GM18951 (cell line): ENCODE data around the gene UBAC1.
A peak's percentile ranks its signal among the peaks of the same experiment; 100 is the strongest.

Source experiments
- POLR2A ChIP-seq: IDR thresholded peaks from 4 replicates; pipeline ENCODE4 v1.6.1; 2011; ENCODE audit warnings: mild to moderate bottlenecking; ENCODE audit not compliant: insufficient read length, insufficient read depth; ENCODE audit errors: extremely low read depth
- in situ Hi-C: fragments of 300-500 bp; cut with MboI; formaldehyde crosslinking; loops from one replicate; pipeline ENCODE4 v1.12.0; 2022; ENCODE audit warnings: low sequenced_read_pairs, mixed read lengths, inconsistent platforms; ENCODE audit not compliant: unreplicated experiment

Gene UBAC1, protein sequence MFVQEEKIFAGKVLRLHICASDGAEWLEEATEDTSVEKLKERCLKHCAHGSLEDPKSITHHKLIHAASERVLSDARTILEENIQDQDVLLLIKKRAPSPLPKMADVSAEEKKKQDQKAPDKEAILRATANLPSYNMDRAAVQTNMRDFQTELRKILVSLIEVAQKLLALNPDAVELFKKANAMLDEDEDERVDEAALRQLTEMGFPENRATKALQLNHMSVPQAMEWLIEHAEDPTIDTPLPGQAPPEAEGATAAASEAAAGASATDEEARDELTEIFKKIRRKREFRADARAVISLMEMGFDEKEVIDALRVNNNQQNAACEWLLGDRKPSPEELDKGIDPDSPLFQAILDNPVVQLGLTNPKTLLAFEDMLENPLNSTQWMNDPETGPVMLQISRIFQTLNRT

DNA sequence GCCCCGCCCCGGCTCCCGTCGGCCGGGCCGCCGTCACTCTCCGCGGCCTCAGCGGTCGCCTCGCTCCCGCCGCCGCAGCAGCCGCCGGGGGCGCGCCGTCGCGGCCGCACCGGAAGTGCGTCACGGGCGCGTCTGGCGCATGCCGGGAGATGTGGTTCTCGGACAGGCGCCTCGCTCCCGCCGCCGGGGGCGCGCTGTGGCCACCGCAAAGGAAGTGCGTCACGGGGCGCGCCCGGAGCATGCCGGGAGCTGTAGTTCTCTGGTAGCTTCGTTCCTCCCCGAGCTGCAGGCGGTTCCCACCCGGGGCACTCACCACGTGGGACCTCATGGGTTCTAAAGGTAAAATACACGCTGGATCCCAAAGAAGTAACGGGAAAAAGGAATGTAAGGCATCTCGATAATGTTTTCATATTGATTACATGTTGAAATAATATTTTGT is at the start of gene UBAC1:
TSS of gene UBAC1 (minus strand) at position 97 of the 439 bp plus-strand sequence. CDS start 211 bp downstream, outside the sequence.
- TF ChIP-seq POLR2A: peak; percentile 53

DNA sequence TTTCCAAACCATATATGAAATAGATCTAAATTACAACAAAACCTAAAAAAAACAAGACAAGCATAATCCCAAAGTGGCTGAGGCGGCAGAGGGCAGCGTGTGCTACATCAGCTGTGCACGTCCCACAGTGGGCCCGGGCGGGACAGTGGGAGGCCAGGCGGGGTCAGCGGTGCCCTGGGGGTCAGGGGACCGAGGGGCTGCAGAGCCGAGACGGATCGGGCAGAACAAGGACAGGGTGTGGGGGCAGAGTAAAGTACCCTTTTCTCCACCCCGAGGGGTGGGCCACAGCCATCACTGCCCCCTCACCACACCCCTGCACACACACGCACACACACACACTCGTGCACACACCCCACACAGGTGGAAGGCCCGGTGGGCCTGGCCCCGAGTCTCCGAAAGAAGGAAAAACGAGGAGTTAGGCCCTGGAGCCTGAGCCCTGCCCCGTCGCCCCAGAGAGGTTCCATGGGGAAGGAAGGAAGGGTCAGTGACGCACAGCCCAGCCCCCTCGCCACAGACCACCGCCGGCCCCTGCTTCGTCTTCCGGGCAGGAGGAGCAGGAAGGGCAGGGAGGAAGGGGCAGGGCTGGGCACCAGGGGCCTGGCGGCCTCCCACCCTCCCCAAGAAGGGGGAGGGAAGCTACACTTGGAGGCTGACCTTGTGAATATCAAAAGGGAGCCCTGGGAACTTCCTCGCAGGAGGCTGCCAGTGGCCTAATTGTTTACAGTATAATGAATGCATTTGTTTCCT is 49.6 kb upstream of the UBAC1 start:
- TF ChIP-seq POLR2A: no peak
- in situ Hi-C loops: no loop called here

More for the DNA sequence above, at the start of gene UBAC1:
- in situ Hi-C loops: loop anchor here (10.0 kb wide), 1 partner anchor 154 kb away; the partner anchor contains the start of gene TMEM250

DNA sequence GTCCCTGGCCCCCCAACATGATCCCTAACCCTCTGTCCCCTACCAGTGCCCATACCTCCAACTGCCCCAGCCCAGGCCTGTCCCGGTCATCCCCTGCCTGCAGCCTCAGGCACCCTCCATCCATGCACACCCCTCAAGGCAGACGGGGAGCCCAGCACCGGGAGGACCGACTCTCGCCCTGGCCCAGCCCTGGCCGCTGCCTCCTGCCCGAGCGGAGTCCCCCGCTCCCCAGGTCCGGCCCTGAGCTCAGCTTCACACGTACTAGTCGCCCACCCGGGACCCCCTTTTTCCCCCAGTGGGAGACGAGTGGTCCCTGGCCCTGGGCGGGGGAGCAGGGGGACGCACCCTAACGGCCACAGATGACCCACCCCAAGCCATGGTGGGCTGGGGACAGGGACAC is 49.0 kb upstream of the UBAC1 start:
- in situ Hi-C loops: no loop called here
- no peak for TF ChIP-seq POLR2A

DNA sequence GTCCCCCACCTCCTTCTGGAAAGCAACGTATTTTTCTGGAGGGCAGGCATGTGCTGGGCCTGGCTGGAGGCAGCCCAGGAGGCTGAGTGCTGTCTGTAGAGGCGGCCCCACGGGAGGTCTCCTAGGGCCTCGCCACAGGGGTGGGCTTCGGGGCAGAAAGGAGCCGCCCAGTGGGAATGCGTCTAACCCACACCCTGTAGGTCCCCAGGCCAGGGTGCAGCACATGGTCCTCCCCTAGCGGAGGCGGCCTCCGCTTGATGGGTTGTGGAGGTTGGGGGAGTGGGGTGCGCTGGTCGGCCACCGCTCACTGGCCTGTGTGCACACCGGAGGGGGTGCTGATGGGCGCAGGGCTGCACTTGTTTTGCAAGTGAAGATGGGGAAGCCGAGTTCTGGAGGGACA is 48.3 kb upstream of the UBAC1 start:
- TF ChIP-seq POLR2A: no peak
- in situ Hi-C loops: no loop called here

DNA sequence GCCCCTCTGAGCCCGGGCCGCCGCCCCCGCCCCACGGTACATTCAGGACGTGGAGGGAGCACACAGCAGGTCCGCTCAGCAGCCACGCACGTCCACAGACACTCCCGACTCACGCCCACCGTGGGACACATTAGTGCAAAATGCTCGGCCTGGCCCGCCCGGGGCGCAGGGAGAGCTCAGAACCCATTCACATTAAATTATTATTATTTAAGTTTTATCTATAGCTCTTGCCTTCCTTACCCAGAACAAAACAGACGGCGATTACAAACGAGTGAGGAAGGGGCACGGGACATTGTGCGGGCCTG is 47.5 kb upstream of the UBAC1 start:
- no peak for TF ChIP-seq POLR2A
- in situ Hi-C loops: no loop called here

DNA sequence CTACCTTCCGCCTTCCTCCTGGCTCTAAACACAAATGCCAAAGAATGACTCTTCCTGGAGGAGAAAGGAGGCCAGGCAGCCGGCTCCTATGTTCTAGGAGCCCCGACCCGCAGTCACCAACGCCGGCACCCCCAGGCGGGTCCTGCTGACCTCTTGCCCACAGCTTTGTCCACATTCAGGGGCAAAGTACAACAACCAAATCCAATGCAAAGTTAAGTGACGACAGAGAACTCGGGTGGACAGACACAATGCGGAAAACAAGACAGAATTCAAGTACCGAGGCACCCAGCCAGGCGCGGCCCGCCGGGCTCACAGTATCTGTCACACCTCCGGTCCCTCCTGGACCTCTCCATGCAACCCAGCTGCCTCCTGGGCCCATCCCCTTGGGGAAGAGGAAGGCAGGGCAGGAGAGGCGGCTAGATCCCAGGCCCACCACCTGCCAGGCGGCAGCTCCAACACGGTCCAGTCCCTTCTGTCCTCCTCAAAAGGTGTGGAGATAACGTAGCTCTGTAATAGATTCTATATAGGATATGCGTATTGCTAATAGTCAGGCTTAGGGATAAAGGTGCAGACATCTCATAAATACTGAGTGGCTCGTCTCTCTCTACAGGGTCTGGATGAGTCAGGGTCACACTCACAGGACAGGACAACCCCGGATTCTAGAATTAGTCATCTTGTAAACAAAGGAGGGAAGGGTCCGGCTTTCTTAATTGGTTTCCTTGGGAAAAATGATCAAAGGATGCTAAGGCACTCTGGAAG is 46.9 kb upstream of the UBAC1 start:
- in situ Hi-C loops: no loop called here
- TF ChIP-seq POLR2A: no peak

DNA sequence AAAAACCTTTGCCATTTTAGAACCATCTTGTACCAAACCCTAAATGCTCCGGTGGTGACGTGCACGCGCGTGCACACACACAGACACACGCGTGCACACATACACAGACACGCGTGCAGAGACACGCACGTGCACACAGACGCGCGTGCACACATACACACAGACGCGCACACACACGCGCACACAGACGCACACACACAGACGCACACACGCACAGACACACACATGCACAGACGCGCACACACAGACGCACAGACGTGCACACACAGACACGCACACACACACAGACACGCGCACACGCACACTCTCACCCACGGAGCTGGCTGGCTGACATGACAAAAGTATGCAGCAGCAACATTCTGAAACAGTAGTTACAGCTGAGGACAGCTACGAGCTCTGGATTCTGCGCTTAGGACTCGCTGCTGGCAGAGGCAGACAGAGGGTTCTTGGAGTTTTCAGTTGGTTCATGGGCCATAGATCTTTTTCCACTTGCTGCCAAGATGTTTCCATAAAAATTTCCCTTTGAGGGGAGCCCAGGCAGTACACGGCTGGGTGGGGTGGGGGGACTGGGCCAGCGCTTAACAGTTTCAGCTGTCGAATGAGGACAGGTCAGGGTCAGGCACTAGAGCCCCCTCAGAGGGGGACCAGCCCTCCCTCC is 46.2 kb upstream of the UBAC1 start:
- in situ Hi-C loops: no loop called here
- TF ChIP-seq POLR2A: no peak

DNA sequence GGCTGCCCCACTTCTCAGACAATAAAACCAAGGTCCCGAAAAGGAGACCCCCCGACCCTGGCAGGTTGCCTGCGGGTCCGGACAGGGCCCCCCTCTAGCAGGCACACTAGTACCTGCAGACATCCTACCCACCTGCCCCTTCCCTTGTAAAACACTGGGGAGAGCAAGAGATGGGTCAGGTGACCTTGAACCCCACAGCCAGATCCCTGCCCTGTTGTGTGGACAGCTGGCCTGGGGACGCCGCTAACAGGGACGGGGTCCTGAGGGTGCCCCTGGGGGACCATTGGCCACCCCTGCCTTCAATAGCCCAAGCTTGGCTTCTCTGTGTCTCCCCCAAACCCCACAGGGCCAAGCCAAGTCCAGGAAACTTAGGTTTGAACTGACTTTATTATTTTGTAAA is 45.0 kb upstream of the UBAC1 start:
- TF ChIP-seq POLR2A: no peak
- in situ Hi-C loops: no loop called here

DNA sequence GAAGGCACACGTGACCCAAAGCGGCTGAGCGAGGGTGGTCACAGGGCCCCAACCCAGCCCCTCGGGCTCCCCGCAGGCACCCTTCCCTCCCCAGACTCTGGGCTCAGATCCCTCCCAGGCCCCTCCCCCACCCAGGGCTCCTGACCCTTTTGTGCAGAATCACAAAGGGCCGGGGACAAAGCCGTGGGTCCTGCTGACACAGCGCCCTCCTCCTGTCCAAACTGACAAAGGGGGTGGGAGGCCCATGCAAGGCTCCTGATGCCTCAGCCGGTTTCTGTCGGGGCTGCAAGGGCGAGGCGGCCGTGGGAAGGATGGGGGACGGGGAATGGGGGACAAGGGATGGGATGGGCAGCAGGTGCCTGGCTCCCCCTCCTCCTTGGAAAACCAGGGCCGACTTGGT is 43.5 kb upstream of the UBAC1 start:
- in situ Hi-C loops: no loop called here
- no peak for TF ChIP-seq POLR2A

DNA sequence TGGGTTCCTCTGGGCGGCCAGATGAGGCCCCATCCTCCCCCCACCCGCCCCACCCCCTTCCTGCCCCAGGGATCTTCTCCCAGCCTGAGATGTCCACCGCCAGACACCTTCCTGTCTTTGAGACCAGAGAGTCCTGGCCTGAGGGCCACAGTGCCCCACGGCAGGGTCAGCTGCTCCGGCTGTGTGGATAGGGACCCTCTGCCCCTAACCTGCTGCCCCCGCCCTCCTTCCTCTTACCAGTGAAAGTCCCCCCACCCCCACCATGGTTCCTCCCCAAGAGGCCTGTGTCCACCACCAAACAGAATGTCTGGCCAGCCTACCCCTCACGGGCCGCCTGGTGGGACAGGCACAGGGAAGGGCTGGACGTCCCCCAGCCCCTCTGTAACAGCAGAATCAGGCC is 43.0 kb upstream of the UBAC1 start:
- in situ Hi-C loops: no loop called here
- no peak for TF ChIP-seq POLR2A

DNA sequence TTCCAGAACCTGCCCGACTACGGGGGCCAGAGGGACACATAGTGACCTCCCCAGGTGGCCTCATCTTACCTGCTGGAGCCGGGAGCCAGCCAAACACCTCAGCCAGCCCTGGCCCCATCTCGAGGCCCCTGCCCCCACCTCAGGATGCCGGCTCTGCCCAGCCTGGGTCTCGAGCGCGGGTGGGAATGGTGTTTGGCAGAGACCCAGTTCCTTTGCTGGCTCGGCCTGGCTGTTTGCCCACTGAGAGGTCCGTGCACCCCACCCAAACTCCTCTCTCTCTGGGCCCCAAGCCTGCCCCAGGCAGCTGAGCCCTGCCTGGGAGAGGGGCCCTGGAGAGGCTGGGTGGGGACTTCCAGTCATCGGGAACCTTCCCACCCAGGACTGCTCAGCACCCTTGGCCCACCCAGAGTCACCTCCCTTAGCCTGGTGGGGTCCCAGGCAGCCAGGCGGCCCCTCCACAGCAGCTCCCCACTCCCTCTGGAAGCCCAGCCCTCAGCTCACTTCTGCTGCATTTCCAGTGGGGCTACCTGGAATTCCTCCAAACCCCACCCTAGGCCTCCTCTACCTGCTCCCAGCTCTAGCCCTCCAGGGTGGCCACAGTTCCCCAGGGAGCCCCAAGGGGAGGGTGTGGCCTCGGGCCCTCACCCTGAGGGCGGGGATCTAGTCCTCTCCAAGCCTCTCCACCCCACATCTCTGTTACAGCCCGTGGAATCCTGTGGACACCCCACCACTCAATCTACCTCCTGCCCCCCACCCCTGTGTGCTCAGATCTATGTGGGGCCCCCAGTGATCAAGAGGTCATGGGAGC is 42.4 kb upstream of the UBAC1 start:
- TF ChIP-seq POLR2A: no peak
- in situ Hi-C loops: no loop called here

DNA sequence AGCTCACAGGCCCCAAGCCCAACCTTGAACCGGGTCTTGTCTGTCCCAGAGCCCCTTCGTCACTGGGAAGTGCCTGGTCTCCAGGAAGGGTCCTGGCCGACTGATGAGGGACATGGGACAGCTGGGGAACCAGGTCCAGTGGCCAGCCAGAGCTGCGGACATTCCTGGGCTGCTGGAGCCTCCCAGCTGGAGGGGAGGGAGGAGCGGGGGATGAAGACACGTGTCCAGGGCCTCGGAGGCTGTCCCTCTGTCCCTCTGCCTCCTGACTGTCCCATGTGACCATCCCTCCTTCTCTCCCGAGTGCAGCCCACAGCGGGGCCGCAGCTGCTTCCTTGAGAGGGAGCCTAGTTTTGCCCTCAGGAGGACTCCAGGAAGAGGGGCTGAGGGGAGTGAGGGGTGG is 41.7 kb upstream of the UBAC1 start:
- in situ Hi-C loops: no loop called here

More for the DNA sequence above, 41.7 kb upstream of the UBAC1 start:
- no peak for TF ChIP-seq POLR2A
